Measurements from ENCODE around the gene KIAA2012.

KIAA2012 gene

GRCh38 chr2:202116691-202117090 lies 43.6 kb downstream of the KIAA2012 start:
- Histone ChIP-seq H3K4me1 (ENCODE audit: insufficient read depth, low read length) (peaks cover 5% of the 10 kb centered on the region), H3K4me3 (ENCODE audit: low read length) (no peak overlapping the region), H3K36me3 (ENCODE audit: insufficient read depth, low read length) (no peaks in the 10 kb centered on the region), H3K27me3 (ENCODE audit: insufficient read depth, low read length) (no peaks in the 10 kb centered on the region), H3K9me3 (ENCODE audit: low read length) (peaks cover 11% of the 10 kb centered on the region), H2AFZ (ENCODE audit: low read depth, low read length) (no peak overlapping the region)

- no peak overlapping the region for H3K4me3 ChIP-seq (ENCODE audit: low read length)
- H3K27me3 ChIP-seq (ENCODE audit: insufficient read depth, low read length), result no peaks in the 10 kb centered on the region
- H3K36me3 ChIP-seq (ENCODE audit: insufficient read depth, low read length), result no peaks in the 10 kb centered on the region
- peaks cover 15% of the 10 kb centered on the region for H3K4me1 ChIP-seq (ENCODE audit: insufficient read depth, low read length)
- no peak overlapping the region for H2AFZ ChIP-seq (ENCODE audit: low read depth, low read length)
- peaks cover 9% of the 10 kb centered on the region for H3K9me3 ChIP-seq (ENCODE audit: low read length)
Observed at GRCh38 chr2:202118168-202118567, 45.1 kb downstream of the KIAA2012 start.

DNA sequence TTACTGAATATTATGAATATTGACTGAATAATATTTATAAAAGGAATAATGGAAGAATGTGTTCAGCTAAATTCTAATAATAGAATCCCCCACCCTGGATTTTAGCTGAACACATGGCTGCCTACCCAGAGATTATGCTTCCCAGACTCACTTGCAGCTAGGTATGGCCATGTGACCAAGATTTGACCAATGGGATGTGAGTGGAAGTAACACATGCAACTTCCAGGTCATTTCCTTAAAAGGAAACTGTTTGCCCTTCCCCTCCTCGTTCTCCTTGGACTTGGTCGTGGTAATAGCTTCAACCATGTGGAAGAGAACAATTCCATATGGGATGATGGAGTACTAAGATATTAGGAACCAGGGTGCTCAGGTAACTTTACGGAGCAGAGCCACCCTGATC lies 47.8 kb downstream of the KIAA2012 start:
- H3K9me3 ChIP-seq (ENCODE audit: low read length), result peaks cover 9% of the 10 kb centered on the region
- H3K4me3 ChIP-seq (ENCODE audit: low read length), result no peak overlapping the region
- no peaks in the 10 kb centered on the region for H3K36me3 ChIP-seq (ENCODE audit: insufficient read depth, low read length)
- no peak overlapping the region for H2AFZ ChIP-seq (ENCODE audit: low read depth, low read length)
- H3K4me1 ChIP-seq (ENCODE audit: insufficient read depth, low read length), result peaks cover 17% of the 10 kb centered on the region
- H3K27me3 ChIP-seq (ENCODE audit: insufficient read depth, low read length), result no peaks in the 10 kb centered on the region

- Histone ChIP-seq H3K4me3 (ENCODE audit: low read length) (no peak overlapping the region), H3K4me1 (ENCODE audit: insufficient read depth, low read length) (peaks cover 16% of the 10 kb centered on the region), H3K27me3 (ENCODE audit: insufficient read depth, low read length) (no peaks in the 10 kb centered on the region), H3K36me3 (ENCODE audit: insufficient read depth, low read length) (no peaks in the 10 kb centered on the region), H2AFZ (ENCODE audit: low read depth, low read length) (no peak overlapping the region), H3K9me3 (ENCODE audit: low read length) (peaks cover 9% of the 10 kb centered on the region)
Observed at GRCh38 chr2:202121532-202122162, 48.6 kb downstream of the KIAA2012 start.

DNA sequence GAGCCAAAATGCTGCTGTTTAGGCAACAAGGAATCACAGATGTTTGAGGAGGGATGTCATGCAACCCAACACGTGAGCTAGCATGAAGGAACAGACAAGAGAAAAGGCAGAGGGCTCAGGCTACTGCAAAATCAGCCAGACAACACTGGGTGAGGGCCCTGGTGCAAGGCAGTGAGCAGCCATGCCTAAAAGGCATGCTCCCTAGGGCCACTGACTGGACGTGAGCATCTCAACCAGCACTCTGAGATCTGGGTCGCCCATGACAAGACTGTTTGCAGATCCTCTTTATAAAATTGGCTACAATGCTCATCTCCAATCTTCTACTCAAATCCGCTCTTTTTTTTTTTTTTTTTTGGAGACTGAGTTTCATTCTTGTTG lies 49.1 kb downstream of the KIAA2012 start:
- peaks cover 16% of the 10 kb centered on the region for H3K4me1 ChIP-seq (ENCODE audit: insufficient read depth, low read length)
- no peak overlapping the region for H3K4me3 ChIP-seq (ENCODE audit: low read length)
- no peaks in the 10 kb centered on the region for H3K27me3 ChIP-seq (ENCODE audit: insufficient read depth, low read length)
- H3K9me3 ChIP-seq (ENCODE audit: low read length), result peaks cover 6% of the 10 kb centered on the region
- no peak overlapping the region for H2AFZ ChIP-seq (ENCODE audit: low read depth, low read length)
- H3K36me3 ChIP-seq (ENCODE audit: insufficient read depth, low read length), result no peaks in the 10 kb centered on the region

- peak overlapping the region; percentile 5 for H3K4me3 ChIP-seq (ENCODE audit: low read length)
- H3K27me3 ChIP-seq (ENCODE audit: insufficient read depth, low read length), result no peaks in the 10 kb centered on the region
- peaks cover 21% of the 10 kb centered on the region for H3K4me1 ChIP-seq (ENCODE audit: insufficient read depth, low read length)
- no peaks in the 10 kb centered on the region for H3K36me3 ChIP-seq (ENCODE audit: insufficient read depth, low read length)
- H2AFZ ChIP-seq (ENCODE audit: low read depth, low read length), result peak overlapping the region; percentile 56
- H3K9me3 ChIP-seq (ENCODE audit: low read length), result peaks cover 6% of the 10 kb centered on the region
Observed at GRCh38 chr2:202122980-202123720, 50.1 kb downstream of the KIAA2012 start.

- Histone ChIP-seq H3K36me3 (ENCODE audit: insufficient read depth, low read length) (no peaks in the 10 kb centered on the region), H3K4me3 (ENCODE audit: low read length) (no peak overlapping the region), H3K4me1 (ENCODE audit: insufficient read depth, low read length) (peaks cover 27% of the 10 kb centered on the region), H2AFZ (ENCODE audit: low read depth, low read length) (no peak overlapping the region), H3K9me3 (ENCODE audit: low read length) (peaks cover 4% of the 10 kb centered on the region), H3K27me3 (ENCODE audit: insufficient read depth, low read length) (no peaks in the 10 kb centered on the region)
Observed at GRCh38 chr2:202124286-202124685, 51.2 kb downstream of the KIAA2012 start.

GRCh38 chr2:202127687-202128331 lies 54.8 kb downstream of the KIAA2012 start:
- Histone ChIP-seq H3K9me3 (ENCODE audit: low read length) (no peaks in the 10 kb centered on the region), H3K27me3 (ENCODE audit: insufficient read depth, low read length) (no peaks in the 10 kb centered on the region), H2AFZ (ENCODE audit: low read depth, low read length) (no peak overlapping the region), H3K4me3 (ENCODE audit: low read length) (no peak overlapping the region), H3K36me3 (ENCODE audit: insufficient read depth, low read length) (no peaks in the 10 kb centered on the region), H3K4me1 (ENCODE audit: insufficient read depth, low read length) (peaks cover 18% of the 10 kb centered on the region)

DNA sequence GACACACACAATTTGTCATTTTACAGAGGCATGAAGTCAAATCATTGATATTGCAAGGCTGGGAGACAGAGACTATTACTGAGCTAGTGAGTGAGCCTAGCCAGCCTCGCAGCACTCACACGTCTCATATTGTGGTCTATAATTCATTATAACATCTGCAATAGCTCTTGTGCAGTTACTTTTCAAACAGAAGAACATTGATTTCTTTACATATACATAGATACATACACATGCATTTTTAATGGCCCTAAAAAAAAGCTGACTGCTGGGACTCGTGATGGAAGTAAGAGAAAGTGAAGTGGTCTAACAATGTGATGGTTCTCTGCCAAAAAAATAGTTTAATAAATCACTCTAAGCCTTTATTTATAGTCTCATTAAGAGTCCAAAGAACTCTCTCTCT lies 56.8 kb downstream of the KIAA2012 start:
- Histone ChIP-seq H3K4me1 (ENCODE audit: insufficient read depth, low read length) (peaks cover 11% of the 10 kb centered on the region), H2AFZ (ENCODE audit: low read depth, low read length) (no peak overlapping the region), H3K27me3 (ENCODE audit: insufficient read depth, low read length) (no peaks in the 10 kb centered on the region), H3K9me3 (ENCODE audit: low read length) (no peaks in the 10 kb centered on the region), H3K36me3 (ENCODE audit: insufficient read depth, low read length) (no peaks in the 10 kb centered on the region), H3K4me3 (ENCODE audit: low read length) (no peak overlapping the region)

DNA sequence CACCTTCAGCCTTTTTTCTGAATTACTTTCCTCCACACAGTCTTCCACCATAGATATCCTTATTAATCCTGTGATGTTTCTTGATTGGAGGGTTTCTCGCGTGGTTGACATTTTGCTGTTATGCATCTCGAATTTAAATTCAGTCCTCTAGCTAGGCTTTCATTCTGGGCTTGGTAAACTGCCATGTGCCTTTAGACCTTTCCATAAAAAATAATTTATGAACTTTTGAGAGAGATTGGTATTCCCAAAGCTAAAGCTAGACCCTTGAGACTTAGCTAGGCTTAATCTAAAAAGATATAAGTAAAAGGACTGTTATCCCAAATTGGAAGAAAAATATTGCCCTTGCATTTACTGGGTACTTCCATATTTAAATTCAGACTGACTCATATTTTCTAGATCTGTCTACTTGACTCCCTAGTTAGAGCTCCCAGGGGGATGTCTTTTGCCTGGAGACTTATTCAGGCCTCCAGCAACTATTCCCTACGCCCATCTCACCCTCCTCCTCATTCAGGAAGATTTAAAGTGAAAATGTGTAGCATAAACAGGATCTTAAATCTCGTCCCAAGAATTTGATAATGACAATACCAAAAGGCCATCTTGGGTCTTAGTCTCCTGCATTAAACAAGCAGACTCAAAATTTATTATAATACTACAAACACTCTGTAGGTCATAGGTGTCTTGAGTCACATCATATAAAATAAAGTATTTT lies 60.3 kb downstream of the KIAA2012 start:
- Histone ChIP-seq H3K36me3 (ENCODE audit: insufficient read depth, low read length) (no peaks in the 10 kb centered on the region), H3K4me1 (ENCODE audit: insufficient read depth, low read length) (peaks cover 12% of the 10 kb centered on the region), H3K27me3 (ENCODE audit: insufficient read depth, low read length) (no peaks in the 10 kb centered on the region), H2AFZ (ENCODE audit: low read depth, low read length) (no peak overlapping the region), H3K9me3 (ENCODE audit: low read length) (no peaks in the 10 kb centered on the region), H3K4me3 (ENCODE audit: low read length) (no peak overlapping the region)

GRCh38 chr2:202133909-202134265 lies 60.8 kb downstream of the KIAA2012 start:
- peaks cover 7% of the 10 kb centered on the region for H3K4me1 ChIP-seq (ENCODE audit: insufficient read depth, low read length)
- no peaks in the 10 kb centered on the region for H3K36me3 ChIP-seq (ENCODE audit: insufficient read depth, low read length)
- no peaks in the 10 kb centered on the region for H3K9me3 ChIP-seq (ENCODE audit: low read length)
- H3K4me3 ChIP-seq (ENCODE audit: low read length), result no peak overlapping the region
- no peaks in the 10 kb centered on the region for H3K27me3 ChIP-seq (ENCODE audit: insufficient read depth, low read length)
- H2AFZ ChIP-seq (ENCODE audit: low read depth, low read length), result no peak overlapping the region

DNA sequence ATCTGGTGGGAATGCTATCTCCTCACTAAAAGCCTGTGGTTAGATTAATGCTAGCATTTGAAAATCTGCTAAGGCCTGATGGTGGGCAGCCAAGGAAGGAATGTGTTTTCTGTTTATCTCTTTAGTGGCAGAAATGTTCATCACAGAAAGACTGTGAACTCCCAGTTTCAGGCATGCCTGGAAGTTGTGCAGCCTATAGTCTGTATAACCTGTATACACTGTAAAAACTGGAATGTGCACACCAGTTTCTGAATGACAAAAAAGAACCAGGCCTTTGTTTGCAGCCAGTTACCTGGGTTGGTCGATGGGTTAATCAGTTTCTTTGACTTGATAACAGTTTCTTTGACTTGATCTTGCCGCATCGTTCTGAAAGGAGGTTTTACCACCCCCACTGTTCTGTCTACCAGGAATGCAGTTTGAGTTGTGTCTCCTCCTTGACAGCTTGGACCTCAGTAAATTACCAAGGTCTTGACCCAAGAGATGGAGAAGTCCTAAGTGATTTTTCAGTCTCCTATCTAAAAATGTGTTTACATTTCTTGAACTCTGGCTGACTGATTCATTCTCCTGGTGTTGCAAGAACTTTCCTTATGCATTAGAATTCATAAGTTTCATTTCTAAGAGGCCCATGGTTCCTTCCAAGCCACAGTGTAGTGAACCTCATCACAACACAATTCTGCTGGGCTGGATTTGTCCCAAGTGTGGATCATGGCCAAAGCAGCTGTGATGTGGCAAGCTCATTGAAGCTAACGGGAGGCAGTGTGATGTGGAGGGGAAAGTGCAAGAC lies 62.2 kb downstream of the KIAA2012 start:
- Histone ChIP-seq H3K36me3 (ENCODE audit: insufficient read depth, low read length) (no peaks in the 10 kb centered on the region), H3K27me3 (ENCODE audit: insufficient read depth, low read length) (no peaks in the 10 kb centered on the region), H2AFZ (ENCODE audit: low read depth, low read length) (no peak overlapping the region), H3K4me3 (ENCODE audit: low read length) (no peak overlapping the region), H3K4me1 (ENCODE audit: insufficient read depth, low read length) (peaks cover 7% of the 10 kb centered on the region), H3K9me3 (ENCODE audit: low read length) (no peaks in the 10 kb centered on the region)

All from neuron (in vitro differentiated cells).